ENCODE measurements around the gene MYL1.

MYL1 gene

GRCh38 chr2:210315015-210315788, at the start of gene MYL1:
TSS of gene MYL1 (minus strand) at chr2:210315174. CDS start at chr2:210315042, 132 bp downstream.
- DNase-seq (ENCODE audit: low spot score in 2 of 2) (no peak), ATAC-seq (replicated peaks; ENCODE audit: extremely low read depth, poor library complexity, severe bottlenecking) (no peak)
- Mint-ChIP-seq H3K27ac (ENCODE audit: low read depth) (no peak within 1 kb of the TSS), H3K4me1 (no peaks in the 10 kb centered on the region), H3K4me3 (no peak within 1 kb of the TSS), H3K9me3 (no peaks in the 10 kb centered on the region), H3K27me3 (no peaks in the 10 kb centered on the region), H3K36me3 (ENCODE audit: insufficient read depth) (peaks cover 2% of the 10 kb centered on the region)

GRCh38 chr2:210363876-210364275, 48.9 kb upstream of the MYL1 start:
- no peaks in the 10 kb centered on the region for H3K36me3 Mint-ChIP-seq (ENCODE audit: insufficient read depth)
- ATAC-seq (replicated peaks; ENCODE audit: extremely low read depth, poor library complexity, severe bottlenecking) = no peak
- no peaks in the 10 kb centered on the region for H3K4me1 Mint-ChIP-seq
- DNase-seq (ENCODE audit: low spot score in 2 of 2) = no peak
- peaks cover 31% of the 10 kb centered on the region for H3K27me3 Mint-ChIP-seq
- H3K27ac Mint-ChIP-seq (ENCODE audit: low read depth) = no peak overlapping the region
- no peak overlapping the region for H3K4me3 Mint-ChIP-seq
- H3K9me3 Mint-ChIP-seq = no peaks in the 10 kb centered on the region

GRCh38 chr2:210363261-210363660, 48.3 kb upstream of the MYL1 start:
- DNase-seq (ENCODE audit: low spot score in 2 of 2) = no peak
- ATAC-seq (replicated peaks; ENCODE audit: extremely low read depth, poor library complexity, severe bottlenecking) = no peak
- Mint-ChIP-seq H3K27ac (ENCODE audit: low read depth) (no peak overlapping the region), H3K27me3 (peaks cover 31% of the 10 kb centered on the region), H3K36me3 (ENCODE audit: insufficient read depth) (no peaks in the 10 kb centered on the region), H3K9me3 (no peaks in the 10 kb centered on the region), H3K4me3 (no peak overlapping the region), H3K4me1 (no peaks in the 10 kb centered on the region)

- DNase-seq (ENCODE audit: low spot score in 2 of 2) (no peak), ATAC-seq (replicated peaks; ENCODE audit: extremely low read depth, poor library complexity, severe bottlenecking) (no peak)
- Mint-ChIP-seq H3K9me3 (no peaks in the 10 kb centered on the region), H3K4me3 (no peak overlapping the region), H3K27me3 (peaks cover 31% of the 10 kb centered on the region), H3K4me1 (no peaks in the 10 kb centered on the region), H3K27ac (ENCODE audit: low read depth) (no peak overlapping the region), H3K36me3 (ENCODE audit: insufficient read depth) (no peaks in the 10 kb centered on the region)
Measured at GRCh38 chr2:210360412-210360811, 45.4 kb upstream of the MYL1 start.

GRCh38 chr2:210356944-210357343, 42.0 kb upstream of the MYL1 start:
- DNase-seq (ENCODE audit: low spot score in 2 of 2) = no peak
- no peak overlapping the region for H3K4me3 Mint-ChIP-seq

GRCh38 chr2:210337159-210337558, 22.2 kb upstream of the MYL1 start:
- ATAC-seq (replicated peaks; ENCODE audit: extremely low read depth, poor library complexity, severe bottlenecking) = no peak
- H3K9me3 Mint-ChIP-seq = peaks cover 6% of the 10 kb centered on the region
- DNase-seq (ENCODE audit: low spot score in 2 of 2) = no peak
- H3K4me3 Mint-ChIP-seq = no peak overlapping the region
- no peak overlapping the region for H3K27ac Mint-ChIP-seq (ENCODE audit: low read depth)
- no peaks in the 10 kb centered on the region for H3K36me3 Mint-ChIP-seq (ENCODE audit: insufficient read depth)
- H3K4me1 Mint-ChIP-seq = no peaks in the 10 kb centered on the region
- H3K27me3 Mint-ChIP-seq = peaks cover 6% of the 10 kb centered on the region

More at GRCh38 chr2:210356944-210357343, 42.0 kb upstream of the MYL1 start:
- Mint-ChIP-seq H3K9me3 (no peaks in the 10 kb centered on the region), H3K36me3 (ENCODE audit: insufficient read depth) (no peaks in the 10 kb centered on the region), H3K4me1 (no peaks in the 10 kb centered on the region), H3K27ac (ENCODE audit: low read depth) (no peak overlapping the region), H3K27me3 (peaks cover 26% of the 10 kb centered on the region)
- no peak for ATAC-seq (replicated peaks; ENCODE audit: extremely low read depth, poor library complexity, severe bottlenecking)

GRCh38 chr2:210324906-210325305, 9.9 kb upstream of the MYL1 start:
- Mint-ChIP-seq H3K27ac (ENCODE audit: low read depth) (no peak overlapping the region), H3K36me3 (ENCODE audit: insufficient read depth) (no peaks in the 10 kb centered on the region), H3K9me3 (no peaks in the 10 kb centered on the region), H3K4me1 (no peaks in the 10 kb centered on the region), H3K27me3 (no peaks in the 10 kb centered on the region), H3K4me3 (no peak overlapping the region)
- no peak for ATAC-seq (replicated peaks; ENCODE audit: extremely low read depth, poor library complexity, severe bottlenecking)
- no peak for DNase-seq (ENCODE audit: low spot score in 2 of 2)

- no peak for DNase-seq (ENCODE audit: low spot score in 2 of 2)
- Mint-ChIP-seq H3K9me3 (no peaks in the 10 kb centered on the region), H3K36me3 (ENCODE audit: insufficient read depth) (no peaks in the 10 kb centered on the region), H3K4me1 (no peaks in the 10 kb centered on the region), H3K27ac (ENCODE audit: low read depth) (no peak overlapping the region), H3K27me3 (no peaks in the 10 kb centered on the region), H3K4me3 (no peak overlapping the region)
- ATAC-seq (replicated peaks; ENCODE audit: extremely low read depth, poor library complexity, severe bottlenecking) = no peak
Measured at GRCh38 chr2:210324458-210324857, 9.5 kb upstream of the MYL1 start.

GRCh38 chr2:210323003-210323402, 8.0 kb upstream of the MYL1 start:
- H3K4me3 Mint-ChIP-seq = no peak overlapping the region
- no peak overlapping the region for H3K27ac Mint-ChIP-seq (ENCODE audit: low read depth)
- DNase-seq (ENCODE audit: low spot score in 2 of 2) (no peak), ATAC-seq (replicated peaks; ENCODE audit: extremely low read depth, poor library complexity, severe bottlenecking) (no peak)
- H3K4me1 Mint-ChIP-seq = no peaks in the 10 kb centered on the region
- no peaks in the 10 kb centered on the region for H3K27me3 Mint-ChIP-seq
- H3K36me3 Mint-ChIP-seq (ENCODE audit: insufficient read depth) = no peaks in the 10 kb centered on the region
- H3K9me3 Mint-ChIP-seq = no peaks in the 10 kb centered on the region

- no peaks in the 10 kb centered on the region for H3K27me3 Mint-ChIP-seq
Measured at GRCh38 chr2:210318891-210319290, 3.9 kb upstream of the MYL1 start.

GRCh38 chr2:210318486-210318885, 3.5 kb upstream of the MYL1 start:
- no peak overlapping the region for H3K4me3 Mint-ChIP-seq
- ATAC-seq (replicated peaks; ENCODE audit: extremely low read depth, poor library complexity, severe bottlenecking) (no peak), DNase-seq (ENCODE audit: low spot score in 2 of 2) (no peak)

More at GRCh38 chr2:210318891-210319290, 3.9 kb upstream of the MYL1 start:
- Mint-ChIP-seq H3K27ac (ENCODE audit: low read depth) (no peak overlapping the region), H3K4me3 (no peak overlapping the region), H3K9me3 (no peaks in the 10 kb centered on the region), H3K4me1 (no peaks in the 10 kb centered on the region), H3K36me3 (ENCODE audit: insufficient read depth) (peaks cover 2% of the 10 kb centered on the region)
- no peak for ATAC-seq (replicated peaks; ENCODE audit: extremely low read depth, poor library complexity, severe bottlenecking)
- no peak for DNase-seq (ENCODE audit: low spot score in 2 of 2)

GRCh38 chr2:210310550-210310949, 4.4 kb downstream of the MYL1 start:
- Mint-ChIP-seq H3K27me3 (no peaks in the 10 kb centered on the region), H3K27ac (ENCODE audit: low read depth) (no peak overlapping the region), H3K9me3 (no peaks in the 10 kb centered on the region), H3K4me1 (no peaks in the 10 kb centered on the region), H3K36me3 (ENCODE audit: insufficient read depth) (peaks cover 2% of the 10 kb centered on the region), H3K4me3 (no peak overlapping the region)
- no peak for DNase-seq (ENCODE audit: low spot score in 2 of 2)
- ATAC-seq (replicated peaks; ENCODE audit: extremely low read depth, poor library complexity, severe bottlenecking) = no peak

More at GRCh38 chr2:210318486-210318885, 3.5 kb upstream of the MYL1 start:
- Mint-ChIP-seq H3K36me3 (ENCODE audit: insufficient read depth) (peaks cover 2% of the 10 kb centered on the region), H3K4me1 (no peaks in the 10 kb centered on the region), H3K27ac (ENCODE audit: low read depth) (no peak overlapping the region), H3K27me3 (no peaks in the 10 kb centered on the region), H3K9me3 (no peaks in the 10 kb centered on the region)

GRCh38 chr2:210309548-210310233, 5.3 kb downstream of the MYL1 start:
- DNase-seq (ENCODE audit: low spot score in 2 of 2) (no peak), ATAC-seq (replicated peaks; ENCODE audit: extremely low read depth, poor library complexity, severe bottlenecking) (no peak)
- no peak overlapping the region for H3K4me3 Mint-ChIP-seq
- no peaks in the 10 kb centered on the region for H3K4me1 Mint-ChIP-seq
- no peaks in the 10 kb centered on the region for H3K27me3 Mint-ChIP-seq
- H3K36me3 Mint-ChIP-seq (ENCODE audit: insufficient read depth) = no peaks in the 10 kb centered on the region
- H3K27ac Mint-ChIP-seq (ENCODE audit: low read depth) = no peak overlapping the region
- no peaks in the 10 kb centered on the region for H3K9me3 Mint-ChIP-seq
